Neutrophil (primary cell): ENCODE results near the gene ATG5.
"Not testable (repeated sequence)": the region's sequence is repeated elsewhere in the genome, so short reads cannot be mapped to it uniquely, and the experiment has no call there.

ENCODE experiments used
- H3K27ac ChIP-seq: fragments of 200-600 bp; sonication (generic); 2 replicates; pipeline ENCODE4 v1.5.1; 2016; ENCODE audit warnings: mild to moderate bottlenecking, moderate library complexity
- H3K27me3 ChIP-seq: fragments of 200-600 bp; sonication (generic); 2 replicates; pipeline ENCODE4 v1.6.0; 2016; ENCODE audit warnings: mild to moderate bottlenecking
- H3K36me3 ChIP-seq: fragments of 200-600 bp; sonication (generic); 2 replicates; pipeline ENCODE4 v1.5.1; 2017
- H3K4me1 ChIP-seq, 2 experiments: fragments of 200-600 bp in 1 of 2; sonication (generic) in 1 of 2; 1 replicate in 1 of 2; 2 replicates in 1 of 2; pipeline versions ENCODE4 v1.5.1 to v1.6.1; 2013 to 2016; ENCODE audit warnings: low read depth in 1 of 2, low read length in 1 of 2, mild to moderate bottlenecking in 1 of 2, moderate library complexity in 1 of 2; ENCODE audit not compliant: control insufficient read depth in 1 of 2, insufficient read depth in 1 of 2
- H3K4me3 ChIP-seq, 2 experiments: fragments of 200-600 bp in 1 of 2; sonication (generic) in 1 of 2; 1 replicate in 1 of 2; 2 replicates in 1 of 2; pipeline ENCODE4 v1.5.1; 2013 to 2016; ENCODE audit warnings: low read depth in 1 of 2, low read length in 1 of 2, mild to moderate bottlenecking in 1 of 2, moderate library complexity in 1 of 2
- H3K9me3 ChIP-seq: fragments of 200-600 bp; sonication (generic); 2 replicates; pipeline ENCODE4 v1.5.1; 2016
- TF ChIP-seq, protein P1 (sequence below): fragments of 200-600 bp; sonication (generic); IDR thresholded peaks from 2 replicates; pipeline ENCODE4 v1.5.1; 2016; ENCODE audit warnings: antibody characterized with exemption

The ATG5 gene

DNA sequence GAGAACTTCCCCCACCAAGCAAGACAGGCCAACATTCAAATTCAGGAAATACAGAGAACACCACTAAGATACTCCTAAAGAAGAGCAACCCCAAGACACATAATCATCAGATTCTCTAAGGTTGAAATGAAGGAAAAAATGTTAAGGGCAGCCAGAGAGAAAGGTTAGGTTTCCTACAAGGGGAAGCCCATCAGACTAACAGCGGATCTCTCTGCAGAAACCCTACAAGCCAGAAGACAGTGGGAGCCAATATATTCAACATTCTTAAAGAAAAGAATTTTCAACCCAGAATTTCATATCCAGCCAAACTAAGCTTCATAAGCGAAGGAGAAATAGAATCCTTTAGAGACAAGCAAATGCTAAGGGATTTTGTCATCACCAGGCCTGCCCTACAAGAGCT is 61.1 kb downstream of the ATG5 start:
- H3K4me3 ChIP-seq, H3K9me3 ChIP-seq, H3K4me1 ChIP-seq, H3K27me3 ChIP-seq, H3K27ac ChIP-seq: not testable (repeated sequence)
- H3K36me3 ChIP-seq = peaks cover 12% of the 10 kb centered on the region

DNA sequence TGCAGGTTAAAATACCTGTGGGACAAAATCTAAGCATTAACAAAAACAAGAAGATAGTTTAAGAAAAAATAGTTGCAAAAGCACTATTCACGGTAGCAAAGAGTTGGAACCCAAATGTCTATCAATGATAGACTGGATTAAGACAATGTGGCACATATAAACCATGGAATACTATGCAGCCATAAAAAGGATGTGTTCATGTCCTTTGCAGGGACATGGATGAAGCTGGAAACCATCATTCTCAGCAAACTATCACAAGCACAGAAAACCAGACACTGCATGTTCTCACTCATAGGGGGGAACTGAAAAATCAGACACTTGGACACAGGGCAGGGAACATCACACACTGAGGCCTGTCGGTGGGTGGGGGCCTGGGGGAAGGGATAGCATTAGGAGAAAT is 65.8 kb downstream of the ATG5 start:
- H3K4me3 ChIP-seq, H3K9me3 ChIP-seq, H3K27me3 ChIP-seq, H3K27ac ChIP-seq, H3K4me1 ChIP-seq: not testable (repeated sequence)
- peaks cover 12% of the 10 kb centered on the region for H3K36me3 ChIP-seq

DNA sequence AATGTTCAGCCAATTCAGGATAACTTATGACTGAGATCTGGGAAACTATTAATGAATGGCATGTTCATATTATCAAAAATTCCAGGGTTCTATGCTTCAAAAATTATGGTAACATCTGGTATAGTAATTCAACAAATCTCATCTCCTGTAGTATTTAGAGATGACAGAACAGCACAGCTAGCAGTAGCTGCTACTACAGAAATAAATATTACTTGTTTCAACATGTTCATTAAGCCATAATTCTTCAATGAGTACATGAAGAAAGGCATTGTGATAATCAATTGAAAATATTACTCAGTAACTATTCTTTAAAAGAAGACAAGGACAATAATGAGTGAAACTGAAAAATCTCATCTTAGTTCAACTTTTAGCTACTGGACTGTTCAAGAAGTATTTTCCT is 66.8 kb downstream of the ATG5 start:
- H3K27ac ChIP-seq = no peak overlapping the region

DNA sequence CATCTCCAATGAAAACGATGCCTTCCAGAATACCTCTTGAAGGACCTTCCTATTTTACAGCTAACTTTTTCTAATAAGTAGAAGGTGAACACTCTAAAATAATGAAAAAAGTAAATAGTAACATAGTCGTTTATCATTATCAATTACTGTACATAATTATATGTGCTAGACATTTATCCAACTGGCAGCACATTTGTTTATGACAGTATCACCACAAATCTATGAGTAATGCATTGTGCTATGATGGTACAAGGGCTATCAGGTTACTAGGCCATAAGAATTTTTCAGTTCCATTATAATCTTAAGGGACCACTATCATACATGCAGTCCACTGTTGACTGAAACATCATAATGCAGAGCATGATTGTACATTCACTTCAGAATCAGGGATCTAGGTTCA is 68.4 kb downstream of the ATG5 start:
- Histone ChIP-seq H3K9me3 (no peaks in the 10 kb centered on the region), H3K4me1 (no peaks in the 10 kb centered on the region), H3K27ac (no peak overlapping the region), H3K27me3 (no peaks in the 10 kb centered on the region), H3K36me3 (no peaks in the 10 kb centered on the region), H3K4me3 (no peak overlapping the region)
- TF ChIP-seq, protein P1, sequence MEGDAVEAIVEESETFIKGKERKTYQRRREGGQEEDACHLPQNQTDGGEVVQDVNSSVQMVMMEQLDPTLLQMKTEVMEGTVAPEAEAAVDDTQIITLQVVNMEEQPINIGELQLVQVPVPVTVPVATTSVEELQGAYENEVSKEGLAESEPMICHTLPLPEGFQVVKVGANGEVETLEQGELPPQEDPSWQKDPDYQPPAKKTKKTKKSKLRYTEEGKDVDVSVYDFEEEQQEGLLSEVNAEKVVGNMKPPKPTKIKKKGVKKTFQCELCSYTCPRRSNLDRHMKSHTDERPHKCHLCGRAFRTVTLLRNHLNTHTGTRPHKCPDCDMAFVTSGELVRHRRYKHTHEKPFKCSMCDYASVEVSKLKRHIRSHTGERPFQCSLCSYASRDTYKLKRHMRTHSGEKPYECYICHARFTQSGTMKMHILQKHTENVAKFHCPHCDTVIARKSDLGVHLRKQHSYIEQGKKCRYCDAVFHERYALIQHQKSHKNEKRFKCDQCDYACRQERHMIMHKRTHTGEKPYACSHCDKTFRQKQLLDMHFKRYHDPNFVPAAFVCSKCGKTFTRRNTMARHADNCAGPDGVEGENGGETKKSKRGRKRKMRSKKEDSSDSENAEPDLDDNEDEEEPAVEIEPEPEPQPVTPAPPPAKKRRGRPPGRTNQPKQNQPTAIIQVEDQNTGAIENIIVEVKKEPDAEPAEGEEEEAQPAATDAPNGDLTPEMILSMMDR = no peak

More for the DNA sequence above, 66.8 kb downstream of the ATG5 start:
- Histone ChIP-seq H3K9me3 (no peaks in the 10 kb centered on the region), H3K27me3 (no peaks in the 10 kb centered on the region), H3K36me3 (peaks cover 12% of the 10 kb centered on the region), H3K4me3 (no peak overlapping the region), H3K4me1 (no peaks in the 10 kb centered on the region)
- TF ChIP-seq, protein P1 = no peak

DNA sequence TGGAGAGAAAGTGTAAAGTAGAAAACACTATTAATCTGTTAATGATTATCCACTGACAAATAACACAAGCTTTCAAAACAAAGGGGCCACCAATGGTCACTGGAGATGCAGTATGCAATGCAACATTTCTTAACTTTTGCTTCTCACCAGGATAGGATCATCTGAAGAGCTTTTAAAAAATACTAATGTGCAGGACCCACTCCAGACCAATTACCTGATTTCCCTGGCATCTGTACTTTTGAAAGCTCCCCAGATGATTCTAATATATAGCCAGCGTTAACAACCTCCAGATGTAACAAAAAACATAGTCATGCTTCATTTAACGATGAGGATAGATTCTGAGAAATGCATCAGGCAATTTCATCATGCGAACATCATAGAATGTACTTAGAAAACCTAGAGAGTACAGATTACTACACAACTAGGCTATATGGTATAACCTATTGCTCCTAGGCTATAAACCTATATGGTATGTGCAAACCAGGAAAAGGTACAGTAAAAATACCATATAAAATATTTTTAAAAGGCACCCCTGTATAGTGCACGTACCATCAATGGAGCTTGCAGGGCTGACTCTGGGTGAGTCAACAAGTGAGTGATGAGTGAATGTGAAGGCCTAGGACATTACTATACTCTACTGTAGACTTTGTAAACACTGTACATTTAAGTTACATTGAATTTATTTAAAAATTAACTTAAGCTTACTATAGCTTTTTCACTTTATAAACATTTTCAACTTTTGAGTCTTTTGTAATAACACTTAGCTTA is 69.2 kb downstream of the ATG5 start:
- Histone ChIP-seq H3K9me3 (no peaks in the 10 kb centered on the region), H3K36me3 (no peaks in the 10 kb centered on the region), H3K4me1 (no peaks in the 10 kb centered on the region), H3K4me3 (no peak overlapping the region), H3K27ac (no peak overlapping the region), H3K27me3 (no peaks in the 10 kb centered on the region)
- TF ChIP-seq, protein P1 = no peak

DNA sequence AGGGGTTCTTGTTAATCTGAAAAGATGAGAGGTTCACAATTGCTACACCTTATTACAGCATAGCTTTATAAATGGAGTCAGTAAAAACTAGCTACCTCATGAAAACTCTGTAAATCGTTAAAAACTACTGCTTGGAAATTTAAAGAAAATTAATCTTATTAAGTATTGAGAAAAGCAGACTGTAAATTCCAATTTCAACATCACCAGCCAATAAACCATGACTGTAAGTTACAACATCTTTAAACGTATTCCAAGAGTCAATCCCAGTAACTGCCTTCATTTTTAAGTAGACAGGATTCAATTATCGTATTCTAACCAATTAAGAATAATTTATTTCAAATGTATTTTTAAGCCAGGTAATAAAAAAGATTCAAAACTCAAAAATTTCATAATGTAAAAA is 70.3 kb downstream of the ATG5 start:
- no peak overlapping the region for H3K4me3 ChIP-seq
- no peak overlapping the region for H3K27ac ChIP-seq
- no peaks in the 10 kb centered on the region for H3K4me1 ChIP-seq
- TF ChIP-seq, protein P1 = no peak
- H3K36me3 ChIP-seq = no peaks in the 10 kb centered on the region
- no peaks in the 10 kb centered on the region for H3K27me3 ChIP-seq
- no peaks in the 10 kb centered on the region for H3K9me3 ChIP-seq
